G401 (cell line): ENCODE data around the gene DDO. TPM values are rescaled to one million over a fixed set of nuclear protein-coding genes. Genes with fewer than 3 reads are reported as not detected.
"Not testable (repeated sequence)": the region's sequence is repeated elsewhere in the genome, so short reads cannot be mapped to it uniquely, and the experiment has no call there.

Experiments
- DNase-seq: peaks from one replicate; pipeline ENCODE4 v3.0.0-alpha.2; 2015; ENCODE audit warnings: low spot score
- in situ Hi-C: cut with HindIII; loops from 2 replicates; pipeline ENCODE4 v1.10.0; 2016; ENCODE audit warnings: low sequenced_read_pairs, mixed read lengths
- total RNA-seq: library from RNA; depleted of rRNA; stranded (reverse); fragments of >200 nt; shearing (Covaris generic); gene quantifications from 2 replicates; pipeline ENCODE4 v1.2.3, GENCODE V29; 2014; rRNA removed

The DDO gene
- not detected in 2 replicates for total RNA-seq

- in situ Hi-C loops: no loop called here
- peak; percentile 97 for DNase-seq
These were observed at the start of gene DDO for GRCh38 chr6:110415086-110415916. Gene DDO (minus strand): TSS chr6:110415575. CDS start chr6:110413462, 2,113 bp downstream.

- DNase-seq: no peak
- in situ Hi-C loops: no loop called here
These were observed 47.6 kb upstream of the DDO start for GRCh38 chr6:110462884-110463481.

- in situ Hi-C loops: no loop called here
- DNase-seq: no peak
These were observed 46.0 kb upstream of the DDO start for GRCh38 chr6:110461376-110461775.

- in situ Hi-C loops: no loop called here
- DNase-seq: no peak
These were observed 43.8 kb upstream of the DDO start for GRCh38 chr6:110459137-110459536.

GRCh38 chr6:110458476-110458875, 43.1 kb upstream of the DDO start:
- in situ Hi-C loops: no loop called here
- DNase-seq: no peak

GRCh38 chr6:110457567-110458175, 42.3 kb upstream of the DDO start:
- peak; percentile 3 for DNase-seq
- in situ Hi-C loops: not testable (repeated sequence)

- in situ Hi-C loops: no loop called here
- no peak for DNase-seq
These were observed 41.3 kb upstream of the DDO start for GRCh38 chr6:110456694-110457093.

GRCh38 chr6:110449541-110449895, 34.1 kb upstream of the DDO start:
- in situ Hi-C loops: no loop called here
- DNase-seq: no peak

- no peak for DNase-seq
- in situ Hi-C loops: no loop called here
These were observed 33.6 kb upstream of the DDO start for GRCh38 chr6:110448846-110449540.

- DNase-seq: no peak
- in situ Hi-C loops: no loop called here
These were observed 32.4 kb upstream of the DDO start for GRCh38 chr6:110447761-110448160.

- DNase-seq: no peak
These were observed 31.0 kb upstream of the DDO start for GRCh38 chr6:110446405-110446804.

GRCh38 chr6:110440026-110440425, 24.7 kb upstream of the DDO start:
- DNase-seq: no peak
- in situ Hi-C loops: no loop called here

More at GRCh38 chr6:110446405-110446804, 31.0 kb upstream of the DDO start:
- in situ Hi-C loops: no loop called here

GRCh38 chr6:110439356-110439755, 24.0 kb upstream of the DDO start:
- no peak for DNase-seq
- in situ Hi-C loops: no loop called here

GRCh38 chr6:110434961-110435602, 19.7 kb upstream of the DDO start:
- in situ Hi-C loops: no loop called here
- no peak for DNase-seq

- DNase-seq: no peak
- in situ Hi-C loops: no loop called here
These were observed 17.0 kb upstream of the DDO start for GRCh38 chr6:110432285-110432900.

GRCh38 chr6:110430741-110431140, 15.4 kb upstream of the DDO start:
- DNase-seq: no peak
- in situ Hi-C loops: no loop called here

- no peak for DNase-seq
- in situ Hi-C loops: no loop called here
These were observed 14.9 kb upstream of the DDO start for GRCh38 chr6:110430236-110430635.

- in situ Hi-C loops: no loop called here
- DNase-seq: no peak
These were observed 12.8 kb upstream of the DDO start for GRCh38 chr6:110428153-110428552.

- in situ Hi-C loops: no loop called here
- no peak for DNase-seq
These were observed 10.4 kb upstream of the DDO start for GRCh38 chr6:110425816-110426215.
